Stimulated activated naive CD4-positive, alpha-beta T cell treated with Interleukin-2 at 50 U/mL for 16 hours (primary cell): ENCODE results near the gene PGP.

Experiments used
- DNase-seq: peaks from one replicate; lab custom pipeline; 2025; lab: John Stamatoyannopoulos, UW

PGP gene

GRCh38 chr16:2199621-2200139 is 15.0 kb downstream of the PGP start:
- no peak for DNase-seq

GRCh38 chr16:2199095-2199494 is 15.5 kb downstream of the PGP start:
- no peak for DNase-seq

GRCh38 chr16:2198283-2198682 is 16.4 kb downstream of the PGP start:
- DNase-seq: no peak

GRCh38 chr16:2197765-2198164 is 16.9 kb downstream of the PGP start:
- no peak for DNase-seq

DNA sequence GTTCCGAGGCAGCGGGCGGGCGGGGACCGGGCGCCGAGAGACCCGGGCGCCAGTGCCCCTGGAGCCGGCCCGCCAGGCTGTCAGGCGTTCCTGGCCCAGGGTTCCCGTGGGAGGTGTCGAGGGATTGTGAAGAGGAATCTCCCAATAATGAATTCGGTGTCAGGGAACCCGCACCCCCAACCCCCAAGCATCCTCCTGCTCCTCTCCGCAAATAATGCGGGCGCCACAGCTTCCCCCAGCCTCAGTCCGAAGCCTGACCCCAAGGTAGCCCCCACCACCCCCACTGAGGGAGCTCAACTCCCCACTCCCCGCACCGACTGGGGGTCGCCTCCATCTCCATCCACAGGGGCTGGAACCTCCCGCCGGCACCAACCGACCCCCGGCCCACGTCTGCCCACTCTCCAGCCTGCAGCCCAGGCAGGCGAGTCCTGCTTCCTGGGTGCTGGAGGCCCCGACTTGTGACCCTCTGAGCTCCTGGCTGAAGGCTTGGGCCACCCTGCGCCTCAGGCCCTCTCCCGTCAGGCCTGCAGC is 17.6 kb downstream of the PGP start:
- no peak for DNase-seq

DNA sequence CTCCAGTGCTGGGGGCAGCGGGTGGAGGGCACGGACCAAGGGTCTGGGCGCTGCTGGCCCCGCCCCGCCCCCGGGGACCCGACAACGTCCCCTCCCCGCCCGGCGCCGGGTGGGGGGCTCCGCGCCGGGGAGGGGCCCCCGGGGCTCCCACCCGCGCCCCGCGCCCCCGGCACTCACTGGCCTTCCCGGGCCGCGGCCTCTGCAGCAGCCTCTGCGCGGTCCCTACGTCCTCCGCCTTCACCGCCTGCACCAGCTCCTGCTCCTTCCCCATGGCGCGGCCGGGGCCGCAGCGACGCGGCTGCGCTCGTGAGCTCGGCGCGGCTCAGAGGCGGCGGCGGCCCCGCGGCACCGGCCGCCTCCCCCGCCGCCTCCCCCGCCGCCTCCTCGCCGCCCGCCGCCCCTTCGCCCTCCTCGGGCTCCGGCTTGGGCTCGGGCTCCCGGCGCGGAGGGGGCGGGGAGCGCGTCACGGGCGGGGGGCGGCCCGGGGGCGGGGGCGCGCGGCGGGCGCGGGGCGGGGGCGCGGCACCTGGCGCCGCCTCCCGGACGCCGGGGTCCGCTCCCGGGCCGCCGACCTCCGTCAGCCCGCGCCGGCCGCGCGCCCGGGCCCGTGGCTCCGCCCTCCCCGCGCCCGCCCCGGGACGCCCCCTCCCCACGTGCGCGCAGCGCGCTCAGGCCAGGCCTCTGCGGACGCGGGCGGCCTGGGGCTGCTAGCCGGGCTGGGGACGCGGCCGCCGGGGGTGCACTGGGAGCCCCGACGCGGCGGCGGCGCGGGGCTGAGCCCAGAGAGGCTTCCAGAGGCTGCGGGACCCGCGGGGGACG is 18.3 kb downstream of the PGP start, which contains the start of gene CASKIN1:
TSS of gene CASKIN1 (minus strand) at position 444 of the 819 bp plus-strand sequence. CDS start at position 271, 173 bp downstream.
- DNase-seq: no peak

DNA sequence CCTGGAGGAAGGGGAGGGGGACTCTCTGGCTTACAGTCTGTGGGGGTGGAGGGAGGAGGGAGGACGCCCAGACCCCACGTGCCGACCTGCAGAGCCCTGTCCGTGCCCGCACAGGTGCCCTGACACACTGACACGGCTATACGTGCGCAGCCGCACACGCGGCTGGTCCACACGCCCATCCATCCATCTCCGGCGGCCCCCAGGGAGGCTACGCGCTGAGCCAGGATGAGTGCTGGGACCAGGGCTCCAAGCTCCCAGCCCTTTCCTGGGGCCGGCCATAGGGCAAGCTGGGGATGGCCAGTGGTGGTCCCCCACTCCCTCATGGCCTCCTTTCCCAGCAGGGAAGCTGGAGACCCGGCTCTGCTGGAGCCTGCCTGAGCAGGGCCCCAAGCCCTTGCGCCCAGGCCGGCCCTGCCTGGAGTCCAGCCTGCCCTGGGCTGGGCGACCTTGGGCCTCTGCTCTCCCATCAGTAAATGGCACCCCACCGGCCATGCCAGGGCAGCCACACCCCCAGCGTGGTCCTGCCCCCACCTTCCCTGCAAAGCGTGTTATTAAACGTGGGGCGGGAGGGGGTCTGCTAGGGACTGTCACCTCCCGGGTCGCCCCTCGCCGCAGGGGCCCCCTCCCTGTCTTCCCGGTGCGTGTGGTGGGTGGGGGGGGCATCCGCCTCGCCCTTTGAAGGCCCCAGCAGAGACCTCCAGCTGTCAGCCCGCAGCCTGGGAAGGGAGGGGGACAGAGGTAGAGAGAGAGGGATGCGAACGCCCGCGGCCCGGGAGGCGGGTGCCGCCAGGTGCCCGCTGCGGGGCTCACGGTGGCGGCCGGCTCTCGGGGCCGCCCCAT is 19.1 kb downstream of the PGP start:
- no peak for DNase-seq

GRCh38 chr16:2194852-2195321 is 19.8 kb downstream of the PGP start:
- DNase-seq: peak; percentile 15

DNA sequence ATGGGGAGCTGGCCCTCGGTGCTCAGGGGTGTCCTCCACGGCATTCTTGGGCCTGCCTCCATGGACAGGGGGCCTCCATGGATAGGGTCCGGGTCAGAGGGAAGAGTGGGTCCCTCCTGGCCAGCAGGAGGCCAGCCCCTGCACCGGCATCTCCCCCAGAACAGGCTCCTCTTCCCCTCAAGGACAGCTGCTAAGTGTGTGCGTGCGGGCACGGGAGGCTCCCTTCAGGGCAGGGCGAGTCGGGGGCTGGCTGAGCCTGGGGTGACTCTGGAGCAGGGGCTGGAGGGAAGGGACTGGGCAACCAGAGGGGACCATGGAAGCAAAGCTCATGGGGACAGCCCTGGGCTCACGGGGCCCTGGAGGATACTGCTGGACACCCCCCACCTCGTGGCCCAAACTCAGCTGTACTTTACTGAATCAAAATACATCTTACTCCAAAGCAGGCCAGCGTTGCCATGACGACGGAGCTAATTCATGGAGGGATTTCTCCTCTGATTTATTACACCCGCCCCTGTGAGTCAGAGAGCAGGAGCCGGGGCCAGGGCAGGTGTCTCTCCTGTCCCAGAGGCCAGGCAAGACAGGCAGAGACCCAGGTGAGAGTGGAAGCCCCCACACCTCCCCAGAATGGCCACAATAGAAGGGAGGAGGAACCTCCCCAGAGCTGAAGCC is 20.3 kb downstream of the PGP start:
- no peak for DNase-seq

- DNase-seq: no peak
These were observed 23.3 kb downstream of the PGP start for GRCh38 chr16:2191446-2191706.

- no peak for DNase-seq
These were observed 23.8 kb downstream of the PGP start for GRCh38 chr16:2190659-2191445.

DNA sequence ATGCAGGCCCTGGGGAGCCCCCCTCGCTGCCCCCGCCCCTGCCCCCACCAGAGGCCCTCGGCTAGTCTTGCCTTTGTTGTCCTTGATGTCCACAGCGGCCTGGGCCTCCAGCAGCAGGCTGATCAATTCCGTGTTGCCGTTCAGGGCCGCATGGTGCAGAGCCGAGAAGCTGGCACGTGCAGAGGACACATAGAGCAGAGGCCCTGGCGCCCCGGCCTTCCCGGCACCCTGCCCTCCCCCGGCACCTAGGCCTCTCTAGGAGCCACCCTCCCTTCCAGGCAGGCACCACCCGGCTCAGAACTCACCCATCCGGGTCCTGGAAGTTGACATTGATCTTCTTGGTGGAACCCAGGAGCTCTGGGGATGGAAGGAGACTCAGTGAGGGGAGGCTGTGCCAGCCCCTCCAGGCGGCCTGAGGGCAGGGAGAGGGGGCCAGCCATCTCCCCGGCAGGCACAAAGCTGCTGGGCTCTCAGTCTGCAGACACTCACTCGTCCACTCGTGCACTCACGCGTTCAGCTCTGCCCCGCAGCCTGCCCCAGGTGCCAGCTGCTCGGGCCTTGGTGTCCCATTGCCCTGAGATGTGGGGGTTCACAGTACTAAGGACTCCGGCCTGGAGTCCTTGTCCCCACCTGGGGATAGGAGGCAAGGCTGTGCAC is 24.5 kb downstream of the PGP start:
- DNase-seq: no peak

GRCh38 chr16:2189252-2189893 is 25.3 kb downstream of the PGP start:
- DNase-seq: no peak

DNA sequence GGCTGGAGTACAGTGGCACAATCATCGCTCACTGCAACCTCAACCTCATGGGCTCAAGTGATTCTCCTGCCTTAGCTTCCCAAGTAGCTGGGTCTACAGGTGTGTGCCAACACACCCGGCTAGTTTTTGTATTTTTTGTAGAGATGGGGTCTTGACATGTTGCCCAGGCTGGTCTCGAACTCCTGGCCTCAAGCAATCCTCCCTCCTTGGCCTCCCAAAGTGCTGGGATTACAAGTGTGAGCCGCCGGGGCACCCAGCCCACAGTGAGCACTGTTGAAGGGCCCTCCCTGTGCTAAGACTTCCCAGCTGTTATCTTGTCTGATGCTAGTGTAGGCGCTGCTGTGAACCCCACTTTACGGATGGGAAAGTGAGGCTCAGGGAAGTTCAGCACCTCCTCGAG is 26.2 kb downstream of the PGP start:
- DNase-seq: no peak

- DNase-seq: no peak
These were observed 27.4 kb downstream of the PGP start for GRCh38 chr16:2187212-2187611.

DNA sequence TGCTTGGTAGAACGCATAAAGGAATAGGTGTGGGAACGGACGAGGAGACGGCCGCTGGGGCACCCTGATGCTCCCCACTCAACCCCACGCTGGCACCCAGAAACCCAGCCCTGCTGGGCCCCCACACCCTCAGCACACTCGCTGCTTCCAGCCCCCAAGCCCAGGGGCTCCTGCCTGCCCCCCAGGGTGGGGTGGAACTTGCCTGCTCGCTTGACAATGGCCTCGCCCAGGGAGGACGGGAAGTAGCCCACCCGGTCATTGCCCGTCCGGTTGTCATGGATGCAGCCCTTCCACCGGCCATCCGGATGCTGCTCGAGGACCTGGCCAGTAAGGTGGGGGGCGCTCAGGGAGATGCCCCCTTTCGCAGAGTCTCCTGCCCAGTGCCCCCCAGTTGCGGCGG is 28.1 kb downstream of the PGP start:
- DNase-seq: no peak

DNA sequence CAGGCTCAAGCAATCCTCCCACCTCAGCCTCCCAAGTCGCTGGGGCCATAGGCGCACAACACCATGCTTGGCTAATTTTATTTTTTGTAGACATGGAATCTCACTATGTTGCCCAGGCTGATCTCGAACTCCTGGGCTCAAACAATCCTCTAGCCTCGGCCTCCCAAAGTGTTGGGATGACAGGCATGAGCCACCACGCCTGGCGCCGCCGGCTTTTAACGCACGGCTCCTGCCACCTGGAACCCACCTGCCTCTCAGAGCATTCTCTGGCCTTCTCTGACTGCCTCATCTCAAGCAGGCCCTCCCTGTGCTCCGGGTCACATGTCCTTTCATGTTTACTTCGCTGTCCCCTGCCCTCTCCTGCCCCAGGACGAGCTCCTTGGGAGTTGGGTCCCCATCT is 28.6 kb downstream of the PGP start:
- DNase-seq: no peak

- no peak for DNase-seq
These were observed 29.7 kb downstream of the PGP start for GRCh38 chr16:2184962-2185361.

- no peak for DNase-seq
These were observed 30.3 kb downstream of the PGP start for GRCh38 chr16:2184346-2184745.

DNA sequence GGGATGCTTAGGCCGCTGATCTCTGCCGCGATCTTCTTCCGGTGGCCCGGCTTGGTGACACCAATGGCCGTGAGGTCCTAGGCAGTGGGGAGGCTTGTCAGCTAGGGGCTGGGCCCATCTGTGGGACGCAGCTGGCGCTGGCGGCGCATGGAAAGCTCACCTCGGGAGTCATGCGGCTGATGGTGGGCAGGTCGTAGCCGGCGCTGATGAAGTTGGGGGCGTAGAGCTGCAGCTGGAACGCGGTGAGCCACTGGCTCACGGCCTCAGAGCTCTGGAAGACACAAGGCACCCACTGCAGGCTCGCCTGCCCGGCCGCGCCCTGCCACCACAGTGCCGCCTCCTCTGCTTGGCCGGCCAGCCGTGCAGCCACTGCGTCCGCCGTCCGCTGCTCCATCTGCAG is 31.0 kb downstream of the PGP start:
- no peak for DNase-seq
